RPMI7951 (cell line): ENCODE measurements around the gene TMPRSS3. TPM values are rescaled to one million over a fixed set of nuclear protein-coding genes. Genes with fewer than 3 reads are reported as not detected.
A peak's percentile ranks its signal among the peaks of the same experiment; 100 is the strongest.

Experiments
- DNase-seq: peaks from one replicate; pipeline ENCODE4 v3.0.0-alpha.2; 2012; ENCODE audit warnings: low read depth
- total RNA-seq: library from RNA; depleted of rRNA; stranded (reverse); fragments of >200 nt; shearing (Covaris generic); gene quantifications from 2 replicates; pipeline ENCODE4 v1.2.3, GENCODE V29; 2014

TMPRSS3 gene
- total RNA-seq, 1 experiment from 2014 or later = not detected

GRCh38 chr21:42407476-42407875, 11.6 kb upstream of the TMPRSS3 start:
- no peak for DNase-seq

- DNase-seq = no peak
Measured at GRCh38 chr21:42406866-42407265, 11.0 kb upstream of the TMPRSS3 start.

GRCh38 chr21:42406201-42406621, 10.4 kb upstream of the TMPRSS3 start:
- DNase-seq = no peak

- no peak for DNase-seq
Measured at GRCh38 chr21:42405064-42406013, 9.5 kb upstream of the TMPRSS3 start.

GRCh38 chr21:42404539-42404938, 8.7 kb upstream of the TMPRSS3 start:
- DNase-seq = no peak

- DNase-seq = no peak
Measured at GRCh38 chr21:42403611-42404231, 7.9 kb upstream of the TMPRSS3 start, which contains the start of gene UBASH3A. Gene UBASH3A, plus strand, starts transcription at chr21:42403902. Its CDS starts 44 bp downstream, at chr21:42403946.

GRCh38 chr21:42401820-42402251, 6.0 kb upstream of the TMPRSS3 start:
- DNase-seq = no peak

- peak; percentile 29 for DNase-seq
Measured at GRCh38 chr21:42401154-42401553, 5.3 kb upstream of the TMPRSS3 start.

- peak; percentile 50 for DNase-seq
Measured at GRCh38 chr21:42400525-42400924, 4.7 kb upstream of the TMPRSS3 start.

- no peak for DNase-seq
Measured at GRCh38 chr21:42398436-42399028, 2.7 kb upstream of the TMPRSS3 start.

GRCh38 chr21:42397746-42398394, 2.0 kb upstream of the TMPRSS3 start:
- DNase-seq = no peak

- no peak for DNase-seq
Measured at GRCh38 chr21:42396799-42397745, 1.2 kb upstream of the TMPRSS3 start.

GRCh38 chr21:42395302-42395701, 550 bp downstream of the TMPRSS3 start:
- DNase-seq = no peak

- no peak for DNase-seq
Measured at GRCh38 chr21:42393443-42393950, 2.4 kb downstream of the TMPRSS3 start.

GRCh38 chr21:42392731-42393442, 3.0 kb downstream of the TMPRSS3 start:
- DNase-seq = no peak

GRCh38 chr21:42391297-42391696, 4.6 kb downstream of the TMPRSS3 start:
- no peak for DNase-seq

GRCh38 chr21:42390696-42391095, 5.2 kb downstream of the TMPRSS3 start:
- no peak for DNase-seq

GRCh38 chr21:42390193-42390592, 5.7 kb downstream of the TMPRSS3 start:
- no peak for DNase-seq

- no peak for DNase-seq
Measured at GRCh38 chr21:42389449-42389835, 6.4 kb downstream of the TMPRSS3 start.
